Measurements from ENCODE around the gene HRAS.

HRAS gene

DNA sequence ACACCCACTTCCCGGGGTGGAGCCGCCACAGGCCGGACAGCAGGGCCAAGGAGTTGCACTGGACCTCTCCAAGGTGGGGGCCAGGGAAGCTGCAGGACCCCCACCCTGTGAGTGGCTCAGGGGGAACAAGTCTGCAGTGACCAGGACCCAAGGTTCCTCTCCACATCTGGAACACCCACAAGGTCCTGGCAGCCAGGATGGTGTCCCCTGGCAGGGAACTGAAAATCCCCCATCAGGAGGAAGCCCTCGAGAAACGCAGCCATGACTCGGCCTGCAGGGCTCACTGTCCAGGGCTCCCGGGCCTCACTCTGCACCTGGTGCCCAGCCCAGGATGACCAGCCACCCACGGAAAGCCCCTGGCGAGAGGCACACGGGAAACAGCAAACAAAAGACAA is 39.8 kb downstream of the HRAS start:
- no peak for TF ChIP-seq CTCF (IDR thresholded peaks at IDR 0.05; ENCODE audit: low read depth, low read length)
- no peak overlapping the region for H3K4me3 ChIP-seq (ENCODE audit: low read depth, low read length)

- no peak for TF ChIP-seq CTCF (IDR thresholded peaks at IDR 0.05; ENCODE audit: low read depth, low read length)
- no peak overlapping the region for H3K4me3 ChIP-seq (ENCODE audit: low read depth, low read length)
Observed at GRCh38 chr11:494761-495536, 40.4 kb downstream of the HRAS start.

DNA sequence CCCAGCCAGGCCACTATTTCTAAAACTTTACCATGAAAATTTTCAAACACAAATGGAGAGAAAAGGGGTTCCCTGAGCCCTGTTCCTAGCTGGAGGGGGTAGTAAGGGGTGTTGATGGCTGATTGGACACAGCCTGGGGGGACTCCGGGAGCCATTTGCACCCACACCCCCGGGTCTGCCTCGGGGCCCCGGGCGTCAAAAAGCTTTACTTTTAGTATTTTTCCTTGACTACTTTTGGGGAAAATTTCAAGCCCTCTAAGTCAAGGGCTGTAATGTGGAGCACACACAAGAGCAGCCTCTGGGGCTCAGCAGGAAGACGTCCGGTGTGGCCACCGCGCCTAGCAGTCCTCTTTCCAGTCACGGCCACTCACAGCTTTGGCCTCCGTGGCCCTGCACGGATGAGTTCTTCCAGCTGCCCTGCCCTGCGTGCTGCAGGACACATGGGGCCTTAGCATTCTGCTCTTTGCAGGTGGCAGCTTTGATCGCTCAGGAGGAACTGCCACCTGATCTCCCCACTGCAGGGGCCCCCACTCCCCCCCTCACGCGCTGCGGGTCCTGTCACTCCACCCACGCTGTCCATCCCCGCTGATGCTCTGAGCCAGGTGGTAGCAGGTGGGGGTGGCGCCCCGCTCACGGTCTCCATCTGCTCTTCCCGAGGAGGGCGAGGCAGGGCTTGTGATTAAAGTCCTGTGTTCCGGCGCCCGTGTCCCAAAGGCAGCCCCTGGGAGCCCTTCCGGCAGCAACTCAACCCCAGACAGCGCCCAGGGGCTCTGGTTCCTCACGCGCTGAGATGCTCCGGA is 42.7 kb downstream of the HRAS start:
- no peak overlapping the region for H3K4me3 ChIP-seq (ENCODE audit: low read depth, low read length)
- TF ChIP-seq CTCF (IDR thresholded peaks at IDR 0.05; ENCODE audit: low read depth, low read length) = no peak

GRCh38 chr11:491358-491757 is 44.0 kb downstream of the HRAS start:
- TF ChIP-seq CTCF (IDR thresholded peaks at IDR 0.05; ENCODE audit: low read depth, low read length) = no peak
- no peak overlapping the region for H3K4me3 ChIP-seq (ENCODE audit: low read depth, low read length)

DNA sequence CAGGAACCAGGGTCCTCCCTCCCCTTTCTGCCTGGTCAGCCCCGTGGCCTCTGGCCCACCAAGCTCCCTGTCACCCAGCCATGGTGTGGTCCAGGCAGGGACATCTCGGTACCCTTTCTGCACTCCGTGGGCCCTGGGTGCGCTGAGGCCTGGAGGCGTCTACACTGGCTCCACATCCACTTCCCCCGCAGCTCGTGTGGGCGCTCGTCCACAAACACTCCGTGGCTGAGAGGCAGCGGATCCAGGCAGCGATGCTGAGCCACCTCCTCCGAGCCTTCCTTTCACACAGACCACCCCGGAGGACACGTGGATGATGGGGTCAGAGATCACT is 44.5 kb downstream of the HRAS start:
- H3K4me3 ChIP-seq (ENCODE audit: low read depth, low read length) = no peak overlapping the region
- TF ChIP-seq CTCF (IDR thresholded peaks at IDR 0.05; ENCODE audit: low read depth, low read length) = no peak

- no peak for TF ChIP-seq CTCF (IDR thresholded peaks at IDR 0.05; ENCODE audit: low read depth, low read length)
- no peak overlapping the region for H3K4me3 ChIP-seq (ENCODE audit: low read depth, low read length)
Observed at GRCh38 chr11:490186-490929, 45.0 kb downstream of the HRAS start.

Data from WI38 (cell line).